Measurements from ENCODE around the gene GPR148.

The GPR148 gene

GRCh38 chr2:130749641-130750040 lies 20.8 kb downstream of the GPR148 start:
- DNase-seq, result no peak

- no peak for DNase-seq
These were observed 25.9 kb downstream of the GPR148 start for GRCh38 chr2:130754811-130755210.

- peak; percentile 63 for DNase-seq
These were observed 26.6 kb downstream of the GPR148 start, which contains the start of gene AMER3 for GRCh38 chr2:130755256-130756052. Gene AMER3 (plus strand): TSS chr2:130755540. CDS start chr2:130762073, 6,533 bp downstream.

GRCh38 chr2:130756053-130756873 lies 27.4 kb downstream of the GPR148 start:
- DNase-seq, result peak; percentile 8

GRCh38 chr2:130756874-130757668 lies 28.2 kb downstream of the GPR148 start:
- DNase-seq, result no peak

GRCh38 chr2:130759906-130760753 lies 31.3 kb downstream of the GPR148 start:
- DNase-seq, result peak; percentile 78

- DNase-seq, result no peak
These were observed 32.2 kb downstream of the GPR148 start for GRCh38 chr2:130760754-130761751.

GRCh38 chr2:130762031-130762909 lies 33.4 kb downstream of the GPR148 start:
- no peak for DNase-seq

- no peak for DNase-seq
These were observed 34.1 kb downstream of the GPR148 start for GRCh38 chr2:130762910-130763385.

GRCh38 chr2:130763405-130763804 lies 34.5 kb downstream of the GPR148 start:
- DNase-seq, result no peak

GRCh38 chr2:130764035-130764820 lies 35.4 kb downstream of the GPR148 start:
- DNase-seq, result no peak

- DNase-seq, result no peak
These were observed 35.9 kb downstream of the GPR148 start for GRCh38 chr2:130764821-130765115.

- DNase-seq, result no peak
These were observed 36.6 kb downstream of the GPR148 start for GRCh38 chr2:130765464-130765863.

- DNase-seq, result no peak
These were observed 37.2 kb downstream of the GPR148 start for GRCh38 chr2:130766037-130766436.

- DNase-seq, result no peak
These were observed 38.0 kb downstream of the GPR148 start for GRCh38 chr2:130766711-130767407.

- DNase-seq, result no peak
These were observed 38.5 kb downstream of the GPR148 start for GRCh38 chr2:130767408-130767775.

- DNase-seq, result no peak
These were observed 39.5 kb downstream of the GPR148 start for GRCh38 chr2:130768191-130768855.

Data from NCI-H2171 treated with DMSO at 0.1 percent for 48 hours (cell line).